Measurements from ENCODE around the gene TCF12. TPM values are rescaled to one million over a fixed set of nuclear protein-coding genes. Genes with fewer than 3 reads are reported as not detected.

Gene TCF12
- total and polyA plus RNA-seq, 8 donors: 7.7 to 67.4 (median 27.3) TPM

DNA sequence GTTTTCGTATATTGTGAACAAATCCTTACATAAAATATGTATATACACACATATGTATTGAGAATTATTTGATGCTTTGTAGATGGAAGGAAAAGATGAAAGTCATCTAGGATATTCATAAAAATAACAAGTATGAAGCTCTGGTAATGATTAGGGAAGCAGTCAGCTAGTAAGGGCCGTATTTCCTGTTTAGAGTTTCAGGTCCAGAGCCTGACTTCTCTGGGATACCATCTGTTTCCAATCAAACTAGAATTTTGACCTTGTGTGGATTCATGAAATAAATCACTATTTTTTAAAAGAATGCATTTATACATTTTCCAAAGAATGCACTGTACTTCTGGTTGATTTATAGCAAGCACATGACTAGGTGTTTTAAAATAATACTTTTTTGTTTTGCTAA, 301.8 kb downstream of the TCF12 start:
- H3K4me1 ChIP-seq: peaks cover 9 to 31% (median 18%) of the 10 kb centered on the region in 3 donors
- H3K9me3 ChIP-seq: no peaks in the 10 kb centered on the region
- DNase-seq: no peak
- no peaks in the 10 kb centered on the region for H3K27me3 ChIP-seq
- WGBS, 2 donors: 69 to 72% methylated on average over 2 of the region's 2 CpGs
- intact Hi-C loops (cut with DNase I): no loop called here
- H3K4me3 ChIP-seq: no peak overlapping the region
- no peaks in the 10 kb centered on the region for H3K36me3 ChIP-seq
- no peak for FAIRE-seq
- peak in 3 of 4 donors; percentile 54 to 67 (median 62) for ATAC-seq
- H3K27ac ChIP-seq: peak overlapping the region in 2 of 4 donors; percentile 2 to 50
- TF ChIP-seq, protein P1, sequence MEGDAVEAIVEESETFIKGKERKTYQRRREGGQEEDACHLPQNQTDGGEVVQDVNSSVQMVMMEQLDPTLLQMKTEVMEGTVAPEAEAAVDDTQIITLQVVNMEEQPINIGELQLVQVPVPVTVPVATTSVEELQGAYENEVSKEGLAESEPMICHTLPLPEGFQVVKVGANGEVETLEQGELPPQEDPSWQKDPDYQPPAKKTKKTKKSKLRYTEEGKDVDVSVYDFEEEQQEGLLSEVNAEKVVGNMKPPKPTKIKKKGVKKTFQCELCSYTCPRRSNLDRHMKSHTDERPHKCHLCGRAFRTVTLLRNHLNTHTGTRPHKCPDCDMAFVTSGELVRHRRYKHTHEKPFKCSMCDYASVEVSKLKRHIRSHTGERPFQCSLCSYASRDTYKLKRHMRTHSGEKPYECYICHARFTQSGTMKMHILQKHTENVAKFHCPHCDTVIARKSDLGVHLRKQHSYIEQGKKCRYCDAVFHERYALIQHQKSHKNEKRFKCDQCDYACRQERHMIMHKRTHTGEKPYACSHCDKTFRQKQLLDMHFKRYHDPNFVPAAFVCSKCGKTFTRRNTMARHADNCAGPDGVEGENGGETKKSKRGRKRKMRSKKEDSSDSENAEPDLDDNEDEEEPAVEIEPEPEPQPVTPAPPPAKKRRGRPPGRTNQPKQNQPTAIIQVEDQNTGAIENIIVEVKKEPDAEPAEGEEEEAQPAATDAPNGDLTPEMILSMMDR (IDR thresholded peaks at IDR 0.05): no peak

DNA sequence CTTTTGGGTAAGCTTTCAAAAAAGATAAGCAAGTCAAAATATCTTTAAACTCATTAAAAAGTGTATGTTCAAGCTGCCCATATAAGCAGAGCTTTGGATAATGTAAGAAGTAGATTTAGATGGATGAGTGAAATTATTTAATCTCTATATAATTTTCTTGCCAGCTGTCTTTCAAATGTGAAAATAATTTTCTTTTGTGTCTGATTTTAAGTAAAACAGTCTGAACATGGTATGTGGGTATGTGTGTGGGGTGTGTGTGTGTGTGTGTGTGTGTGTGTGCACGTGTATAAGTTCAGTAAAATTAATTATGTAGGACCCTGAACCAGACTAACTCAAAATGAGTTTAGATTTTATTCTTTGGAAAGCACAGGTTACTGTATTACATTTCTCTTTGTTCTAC, 302.7 kb downstream of the TCF12 start:
- Histone ChIP-seq H3K36me3 (no peaks in the 10 kb centered on the region), H3K27ac (peak overlapping the region in 1 of 4 donors; percentile 6), H3K9me3 (no peaks in the 10 kb centered on the region), H3K27me3 (no peaks in the 10 kb centered on the region), H3K4me1 (peaks cover 9 to 31% (median 13%) of the 10 kb centered on the region in 3 donors), H3K4me3 (no peak overlapping the region)
- TF ChIP-seq, protein P1 (IDR thresholded peaks at IDR 0.05): no peak
- DNase-seq: no peak
- 35 to 50% methylated on average over 1 of the region's 1 CpG for WGBS, 2 donors
- intact Hi-C loops (cut with DNase I): no loop called here
- FAIRE-seq: no peak
- ATAC-seq: no peak

DNA sequence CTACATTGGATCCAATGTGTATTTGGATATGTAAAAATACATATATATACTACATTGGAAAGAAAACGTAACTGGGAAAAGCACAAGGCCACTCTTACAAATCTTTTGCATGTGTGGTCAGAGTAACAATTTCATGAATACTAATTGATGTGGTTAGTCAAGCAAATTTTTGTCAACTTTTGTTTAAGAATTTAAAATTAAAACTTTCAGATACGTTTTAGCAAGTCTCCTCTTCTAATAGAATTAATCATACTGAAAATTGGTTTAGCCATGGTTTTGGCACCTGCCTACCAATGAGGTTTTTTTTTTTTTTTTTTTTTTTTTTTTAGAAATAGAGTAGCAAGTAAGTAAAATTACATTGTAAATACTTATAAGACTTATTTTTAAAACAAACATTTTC, 304.9 kb downstream of the TCF12 start:
- no peaks in the 10 kb centered on the region for H3K27me3 ChIP-seq
- H3K4me1 ChIP-seq: peaks cover 0 to 16% (median 4%) of the 10 kb centered on the region in 3 donors
- no peak overlapping the region for H3K4me3 ChIP-seq
- intact Hi-C loops (cut with DNase I): no loop called here
- no peaks in the 10 kb centered on the region for H3K9me3 ChIP-seq
- H3K36me3 ChIP-seq: no peaks in the 10 kb centered on the region
- DNase-seq: no peak
- 69 to 80% methylated on average over 2 of the region's 2 CpGs for WGBS, 2 donors
- no peak for ATAC-seq
- no peak overlapping the region for H3K27ac ChIP-seq
- TF ChIP-seq, protein P1 (IDR thresholded peaks at IDR 0.05): no peak
- FAIRE-seq: no peak

DNA sequence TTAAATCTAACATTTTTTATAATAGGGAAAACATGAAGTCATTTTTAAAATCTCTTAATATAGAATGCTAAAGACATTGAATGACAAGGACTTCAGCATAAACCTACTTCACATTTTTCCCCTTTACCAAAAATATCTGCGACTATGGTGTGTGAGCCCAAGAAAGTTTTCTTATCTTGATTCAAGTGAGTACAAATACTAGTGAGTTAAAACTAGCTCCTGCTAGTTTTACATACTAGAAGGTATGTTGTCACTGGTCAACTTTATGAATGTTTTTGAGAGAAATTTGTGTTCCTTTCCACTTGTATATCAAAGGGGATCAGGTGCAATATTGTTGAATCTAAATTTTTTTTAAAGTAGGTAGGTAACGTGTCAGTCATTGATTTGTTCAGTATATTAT, 305.4 kb downstream of the TCF12 start:
- no peak overlapping the region for H3K4me3 ChIP-seq
- no peaks in the 10 kb centered on the region for H3K9me3 ChIP-seq
- WGBS, 2 donors: 55 to 57% methylated on average over 2 of the region's 2 CpGs
- TF ChIP-seq, protein P1 (IDR thresholded peaks at IDR 0.05): no peak
- ATAC-seq: no peak
- no peaks in the 10 kb centered on the region for H3K27me3 ChIP-seq
- no peak for FAIRE-seq
- H3K4me1 ChIP-seq: peaks cover 0 to 10% (median 2%) of the 10 kb centered on the region in 3 donors
- no peak overlapping the region for H3K27ac ChIP-seq
- H3K36me3 ChIP-seq: no peaks in the 10 kb centered on the region
- DNase-seq: no peak
- intact Hi-C loops (cut with DNase I): no loop called here

DNA sequence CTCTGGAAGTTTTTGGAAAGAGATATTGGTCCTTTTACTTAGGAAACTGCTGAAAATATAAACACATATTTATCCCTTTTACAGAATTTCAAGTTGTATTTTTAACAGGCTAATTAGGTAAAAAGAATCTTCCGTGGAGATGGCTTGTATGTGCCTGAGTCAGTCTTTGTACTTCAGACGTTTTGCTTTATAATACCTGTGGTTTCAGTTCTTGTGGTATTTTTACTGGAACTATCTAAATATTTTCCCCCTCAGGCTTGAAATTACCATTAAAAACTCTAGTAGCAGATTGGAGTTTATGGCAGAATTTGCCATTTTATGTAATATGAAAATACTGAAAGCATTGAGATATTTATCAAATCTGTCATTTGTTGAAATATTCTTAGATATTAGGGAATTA, 306.2 kb downstream of the TCF12 start:
- ATAC-seq (no peak), FAIRE-seq (no peak)

More for the DNA sequence above, 306.2 kb downstream of the TCF12 start:
- Histone ChIP-seq H3K4me3 (no peak overlapping the region), H3K4me1 (peaks cover 0 to 6% (median 0%) of the 10 kb centered on the region in 3 donors), H3K9me3 (no peaks in the 10 kb centered on the region), H3K36me3 (no peaks in the 10 kb centered on the region), H3K27me3 (no peaks in the 10 kb centered on the region), H3K27ac (no peak overlapping the region)
- TF ChIP-seq, protein P1 (IDR thresholded peaks at IDR 0.05): no peak
- DNase-seq: no peak
- intact Hi-C loops (cut with DNase I): no loop called here
- 58 to 68% methylated on average over 2 of the region's 2 CpGs for WGBS, 2 donors

Measured in pancreas (tissue), 10 donors.